ENCODE measurements around the gene CAB39. TPM values are rescaled to one million over a fixed set of nuclear protein-coding genes. Genes with fewer than 3 reads are reported as not detected.
A peak's percentile ranks its signal among the peaks of the same experiment; 100 is the strongest.

CAB39 gene
- total and polyA plus RNA-seq, 11 donors = 28.6 to 99.2 (median 84.2) TPM

DNA sequence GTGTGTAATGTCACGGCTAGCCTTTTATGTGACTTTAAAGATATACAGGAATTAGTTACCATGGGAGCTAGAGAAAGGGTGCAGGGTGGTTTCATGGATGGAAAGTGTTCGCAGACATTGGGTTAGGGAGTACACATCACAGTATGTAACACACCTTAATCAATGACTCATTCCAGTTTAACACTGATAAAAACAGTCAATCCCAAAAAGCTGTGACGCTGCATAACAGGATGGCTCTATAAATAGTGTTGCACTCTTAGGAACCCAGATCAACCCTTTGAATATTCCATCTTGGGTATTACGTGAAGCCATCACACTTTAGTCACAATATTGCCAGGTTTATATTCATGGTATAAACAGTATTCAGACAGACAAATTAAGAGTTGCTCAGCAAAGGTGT, 33.6 kb downstream of the CAB39 start:
- intact Hi-C loops (cut with DNase I) = loop anchor here in 1 of 10 donors (5.0 kb wide), 1 partner anchor 34 kb away; the partner anchor contains the start of gene CAB39
- Histone ChIP-seq H3K4me1 (peaks cover 0 to 30% (median 17%) of the 10 kb centered on the region in 12 donors), H3K27me3 (no peaks in the 10 kb centered on the region), H3K36me3 (peaks cover 0 to 27% (median 2%) of the 10 kb centered on the region in 9 donors), H3K27ac (peak overlapping the region in 1 of 12 donors; percentile 42), H3K9me3 (no peaks in the 10 kb centered on the region), H3K4me3 (no peak overlapping the region)
- ATAC-seq (peak in 3 of 4 donors; percentile 34 to 80 (median 79)), DNase-seq (no peak)
- 68 to 74% (median 72%) methylated on average over 4 of the region's 4 CpGs for WGBS, 4 donors
- no peak for TF ChIP-seq POLR2A (IDR thresholded peaks at IDR 0.05)
- TF ChIP-seq, protein P1, sequence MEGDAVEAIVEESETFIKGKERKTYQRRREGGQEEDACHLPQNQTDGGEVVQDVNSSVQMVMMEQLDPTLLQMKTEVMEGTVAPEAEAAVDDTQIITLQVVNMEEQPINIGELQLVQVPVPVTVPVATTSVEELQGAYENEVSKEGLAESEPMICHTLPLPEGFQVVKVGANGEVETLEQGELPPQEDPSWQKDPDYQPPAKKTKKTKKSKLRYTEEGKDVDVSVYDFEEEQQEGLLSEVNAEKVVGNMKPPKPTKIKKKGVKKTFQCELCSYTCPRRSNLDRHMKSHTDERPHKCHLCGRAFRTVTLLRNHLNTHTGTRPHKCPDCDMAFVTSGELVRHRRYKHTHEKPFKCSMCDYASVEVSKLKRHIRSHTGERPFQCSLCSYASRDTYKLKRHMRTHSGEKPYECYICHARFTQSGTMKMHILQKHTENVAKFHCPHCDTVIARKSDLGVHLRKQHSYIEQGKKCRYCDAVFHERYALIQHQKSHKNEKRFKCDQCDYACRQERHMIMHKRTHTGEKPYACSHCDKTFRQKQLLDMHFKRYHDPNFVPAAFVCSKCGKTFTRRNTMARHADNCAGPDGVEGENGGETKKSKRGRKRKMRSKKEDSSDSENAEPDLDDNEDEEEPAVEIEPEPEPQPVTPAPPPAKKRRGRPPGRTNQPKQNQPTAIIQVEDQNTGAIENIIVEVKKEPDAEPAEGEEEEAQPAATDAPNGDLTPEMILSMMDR (IDR thresholded peaks at IDR 0.05) = no peak

DNA sequence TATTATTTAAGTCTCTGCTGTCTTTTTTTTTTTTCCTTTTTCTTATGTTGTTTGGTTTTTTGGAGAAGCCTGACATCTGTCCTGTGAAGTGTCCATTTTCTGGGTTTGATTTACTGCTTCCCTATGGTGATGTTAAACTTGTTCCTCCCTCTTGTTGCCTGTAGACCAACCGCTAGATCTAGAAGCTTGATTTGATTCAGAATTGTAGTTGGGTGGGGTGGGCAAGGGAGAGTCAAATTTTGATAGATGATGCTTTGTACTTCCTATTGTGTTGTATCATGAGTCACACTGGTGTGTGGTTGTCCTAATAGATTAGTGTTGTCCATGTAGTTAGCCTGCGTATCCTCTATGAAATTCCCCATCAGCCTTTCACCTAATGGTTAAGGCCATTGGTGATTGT, 35.4 kb downstream of the CAB39 start:
- 70 to 100% (median 98%) methylated on average over 2 of the region's 2 CpGs for WGBS, 4 donors
- no peak for TF ChIP-seq POLR2A (IDR thresholded peaks at IDR 0.05)
- TF ChIP-seq, protein P1 (IDR thresholded peaks at IDR 0.05) = no peak
- H3K4me3 ChIP-seq = no peak overlapping the region
- no peak for DNase-seq
- ATAC-seq = no peak
- no peaks in the 10 kb centered on the region for H3K9me3 ChIP-seq
- intact Hi-C loops (cut with DNase I) = loop anchor here in 1 of 10 donors (5.0 kb wide), 1 partner anchor 36 kb away; the partner anchor contains the start of gene CAB39
- no peak overlapping the region for H3K27ac ChIP-seq
- peaks cover 0 to 18% (median 2%) of the 10 kb centered on the region in 9 donors for H3K36me3 ChIP-seq
- H3K27me3 ChIP-seq = no peaks in the 10 kb centered on the region
- peaks cover 0 to 33% (median 22%) of the 10 kb centered on the region in 12 donors for H3K4me1 ChIP-seq

DNA sequence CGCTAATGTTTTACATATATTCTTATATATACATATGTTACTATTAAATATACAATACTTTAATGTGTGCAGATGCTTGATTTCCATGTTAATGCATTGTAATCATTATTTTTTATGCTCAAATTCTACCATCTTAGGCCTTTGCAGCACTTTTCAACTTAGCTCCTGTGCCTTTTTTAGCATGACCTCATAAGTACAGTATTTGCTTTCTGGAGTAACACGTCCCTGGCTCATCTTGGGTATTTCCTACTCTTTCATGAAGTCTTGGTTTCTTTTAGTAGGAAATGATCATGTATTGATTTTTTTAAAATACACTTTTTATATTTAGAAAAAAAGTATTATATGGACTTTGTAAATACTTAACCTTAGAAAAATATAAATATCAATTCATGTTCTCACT, 36.5 kb downstream of the CAB39 start:
- Histone ChIP-seq H3K36me3 (peaks cover 0 to 18% (median 2%) of the 10 kb centered on the region in 9 donors), H3K27ac (no peak overlapping the region), H3K27me3 (no peaks in the 10 kb centered on the region), H3K4me3 (no peak overlapping the region), H3K4me1 (peaks cover 0 to 36% (median 22%) of the 10 kb centered on the region in 12 donors), H3K9me3 (no peaks in the 10 kb centered on the region)
- ATAC-seq = no peak
- intact Hi-C loops (cut with DNase I) = loop anchor here in 1 of 10 donors (5.0 kb wide), 1 partner anchor 37 kb away; the partner anchor contains the start of gene CAB39
- WGBS, 4 donors = 13 to 69% (median 62%) methylated on average over 2 of the region's 2 CpGs
- no peak for DNase-seq
- TF ChIP-seq, protein P1 (IDR thresholded peaks at IDR 0.05) = no peak
- no peak for TF ChIP-seq POLR2A (IDR thresholded peaks at IDR 0.05)

DNA sequence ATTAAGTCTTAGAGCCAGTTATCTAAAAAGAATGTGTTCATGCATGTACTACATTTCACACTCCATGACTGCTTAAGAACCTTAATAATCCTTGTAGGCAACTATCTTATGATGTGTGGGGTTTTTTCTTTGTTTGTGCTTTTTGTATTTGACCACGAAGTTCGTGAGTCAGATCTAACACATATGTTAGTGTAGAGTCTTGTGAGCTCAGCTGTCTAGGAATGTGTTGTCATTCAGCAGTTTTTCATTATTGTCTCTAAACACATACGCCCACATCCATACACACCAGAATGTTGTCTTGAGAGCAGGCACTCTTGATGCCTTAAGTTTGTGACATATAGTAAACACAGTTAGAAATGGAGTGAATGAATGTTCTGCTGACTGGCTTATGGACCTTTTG, 38.4 kb downstream of the CAB39 start:
- Histone ChIP-seq H3K9me3 (no peaks in the 10 kb centered on the region), H3K27ac (no peak overlapping the region), H3K27me3 (no peaks in the 10 kb centered on the region), H3K4me1 (peaks cover 0 to 47% (median 24%) of the 10 kb centered on the region in 12 donors), H3K36me3 (peaks cover 0 to 8% (median 0%) of the 10 kb centered on the region in 9 donors), H3K4me3 (no peak overlapping the region)
- DNase-seq = no peak
- 76 to 81% (median 79%) methylated on average over 3 of the region's 3 CpGs for WGBS, 4 donors
- TF ChIP-seq POLR2A (IDR thresholded peaks at IDR 0.05) = no peak
- TF ChIP-seq, protein P1 (IDR thresholded peaks at IDR 0.05) = no peak
- intact Hi-C loops (cut with DNase I) = no loop called here
- peak in 2 of 4 donors; percentile 9 to 31 for ATAC-seq
